Measurements from ENCODE around the gene MAP2K7.

DNA sequence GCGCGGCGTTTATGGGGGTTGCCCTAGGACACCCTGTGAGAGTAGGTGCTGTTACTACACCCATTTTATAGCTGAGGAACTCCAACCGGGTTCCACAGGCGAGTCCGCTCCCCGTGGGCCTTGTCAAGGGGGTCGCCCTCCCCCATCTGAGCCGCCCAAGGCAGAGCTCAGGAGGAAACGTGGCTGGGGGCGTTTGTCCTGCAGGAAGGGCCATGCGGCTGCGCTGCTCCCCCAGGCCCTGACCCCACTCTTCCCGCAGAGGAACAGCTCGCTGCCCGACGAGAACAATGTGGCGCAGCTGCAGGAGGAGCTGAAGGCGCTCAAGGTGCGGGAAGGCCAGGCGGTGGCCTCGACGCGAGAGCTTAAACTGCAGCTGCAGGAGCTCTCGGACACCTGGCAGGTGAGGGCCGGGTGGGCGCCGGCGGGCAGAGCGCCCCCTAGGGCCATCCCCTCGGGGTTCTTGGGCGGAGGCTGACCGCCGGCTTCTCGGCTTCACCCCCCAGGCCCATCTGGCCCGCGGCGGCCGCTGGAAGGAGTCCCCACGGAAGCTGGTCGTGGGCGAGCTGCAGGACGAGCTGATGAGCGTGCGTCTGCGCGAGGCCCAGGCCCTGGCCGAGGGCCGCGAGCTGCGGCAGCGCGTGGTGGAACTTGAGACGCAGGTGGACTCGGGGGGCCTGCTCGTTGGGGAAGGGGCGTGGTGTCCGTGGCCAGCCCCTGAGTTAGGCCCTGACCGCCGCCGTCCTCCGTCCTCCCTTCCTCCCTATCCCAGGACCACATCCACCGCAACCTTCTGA is 41.9 kb upstream of the MAP2K7 start:
- TF ChIP-seq, protein P1, sequence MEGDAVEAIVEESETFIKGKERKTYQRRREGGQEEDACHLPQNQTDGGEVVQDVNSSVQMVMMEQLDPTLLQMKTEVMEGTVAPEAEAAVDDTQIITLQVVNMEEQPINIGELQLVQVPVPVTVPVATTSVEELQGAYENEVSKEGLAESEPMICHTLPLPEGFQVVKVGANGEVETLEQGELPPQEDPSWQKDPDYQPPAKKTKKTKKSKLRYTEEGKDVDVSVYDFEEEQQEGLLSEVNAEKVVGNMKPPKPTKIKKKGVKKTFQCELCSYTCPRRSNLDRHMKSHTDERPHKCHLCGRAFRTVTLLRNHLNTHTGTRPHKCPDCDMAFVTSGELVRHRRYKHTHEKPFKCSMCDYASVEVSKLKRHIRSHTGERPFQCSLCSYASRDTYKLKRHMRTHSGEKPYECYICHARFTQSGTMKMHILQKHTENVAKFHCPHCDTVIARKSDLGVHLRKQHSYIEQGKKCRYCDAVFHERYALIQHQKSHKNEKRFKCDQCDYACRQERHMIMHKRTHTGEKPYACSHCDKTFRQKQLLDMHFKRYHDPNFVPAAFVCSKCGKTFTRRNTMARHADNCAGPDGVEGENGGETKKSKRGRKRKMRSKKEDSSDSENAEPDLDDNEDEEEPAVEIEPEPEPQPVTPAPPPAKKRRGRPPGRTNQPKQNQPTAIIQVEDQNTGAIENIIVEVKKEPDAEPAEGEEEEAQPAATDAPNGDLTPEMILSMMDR (optimal IDR thresholded peaks at IDR 0.05 in 1 of 3, IDR thresholded peaks at IDR 0.05 in 1 of 3, conservative IDR thresholded peaks at IDR 0.05 in 1 of 3; ENCODE audit: extremely low read depth in 1 of 3, insufficient read depth in 2 of 3, low read length in 3 of 3), result peak in 1 of 3 experiments; percentile 24
- TF ChIP-seq EZH2 (IDR thresholded peaks at IDR 0.05; ENCODE audit: low read length), result no peak
